Astrocyte (in vitro differentiated cells and primary cell): ENCODE measurements around the gene RASSF6.

ENCODE experiments used
- EZH2 ChIP-seq: IDR thresholded peaks from 2 replicates; pipeline ENCODE4 v1.6.1; 2012; ENCODE audit warnings: mild to moderate bottlenecking, low read length, inconsistent platforms; ENCODE audit not compliant: insufficient read depth
- TF ChIP-seq, protein P1 (sequence below): IDR thresholded peaks from 2 replicates; pipeline ENCODE4 v1.5.1; 2011; ENCODE audit warnings: low read depth, mild to moderate bottlenecking, inconsistent platforms, low read length, moderate library complexity; ENCODE audit not compliant: insufficient read depth

- TF ChIP-seq, protein P1, sequence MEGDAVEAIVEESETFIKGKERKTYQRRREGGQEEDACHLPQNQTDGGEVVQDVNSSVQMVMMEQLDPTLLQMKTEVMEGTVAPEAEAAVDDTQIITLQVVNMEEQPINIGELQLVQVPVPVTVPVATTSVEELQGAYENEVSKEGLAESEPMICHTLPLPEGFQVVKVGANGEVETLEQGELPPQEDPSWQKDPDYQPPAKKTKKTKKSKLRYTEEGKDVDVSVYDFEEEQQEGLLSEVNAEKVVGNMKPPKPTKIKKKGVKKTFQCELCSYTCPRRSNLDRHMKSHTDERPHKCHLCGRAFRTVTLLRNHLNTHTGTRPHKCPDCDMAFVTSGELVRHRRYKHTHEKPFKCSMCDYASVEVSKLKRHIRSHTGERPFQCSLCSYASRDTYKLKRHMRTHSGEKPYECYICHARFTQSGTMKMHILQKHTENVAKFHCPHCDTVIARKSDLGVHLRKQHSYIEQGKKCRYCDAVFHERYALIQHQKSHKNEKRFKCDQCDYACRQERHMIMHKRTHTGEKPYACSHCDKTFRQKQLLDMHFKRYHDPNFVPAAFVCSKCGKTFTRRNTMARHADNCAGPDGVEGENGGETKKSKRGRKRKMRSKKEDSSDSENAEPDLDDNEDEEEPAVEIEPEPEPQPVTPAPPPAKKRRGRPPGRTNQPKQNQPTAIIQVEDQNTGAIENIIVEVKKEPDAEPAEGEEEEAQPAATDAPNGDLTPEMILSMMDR = peak; percentile 52
- TF ChIP-seq EZH2 = no peak
These were observed 33.5 kb upstream of the RASSF6 start for GRCh38 chr4:73653695-73654106.
